HL-60/S4 (cell line): Measurements from ENCODE around the gene SMIM30.
"Not testable (repeated sequence)": the region's sequence is repeated elsewhere in the genome, so short reads cannot be mapped to it uniquely, and the experiment has no call there.

ENCODE experiments used
- in situ Hi-C: fragments of 300-500 bp; cut with MboI; formaldehyde crosslinking; loops from 2 replicates; pipeline ENCODE4 v1.14.3; 2022; ENCODE audit warnings: low sequenced_read_pairs

SMIM30 gene, protein sequence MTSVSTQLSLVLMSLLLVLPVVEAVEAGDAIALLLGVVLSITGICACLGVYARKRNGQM

DNA sequence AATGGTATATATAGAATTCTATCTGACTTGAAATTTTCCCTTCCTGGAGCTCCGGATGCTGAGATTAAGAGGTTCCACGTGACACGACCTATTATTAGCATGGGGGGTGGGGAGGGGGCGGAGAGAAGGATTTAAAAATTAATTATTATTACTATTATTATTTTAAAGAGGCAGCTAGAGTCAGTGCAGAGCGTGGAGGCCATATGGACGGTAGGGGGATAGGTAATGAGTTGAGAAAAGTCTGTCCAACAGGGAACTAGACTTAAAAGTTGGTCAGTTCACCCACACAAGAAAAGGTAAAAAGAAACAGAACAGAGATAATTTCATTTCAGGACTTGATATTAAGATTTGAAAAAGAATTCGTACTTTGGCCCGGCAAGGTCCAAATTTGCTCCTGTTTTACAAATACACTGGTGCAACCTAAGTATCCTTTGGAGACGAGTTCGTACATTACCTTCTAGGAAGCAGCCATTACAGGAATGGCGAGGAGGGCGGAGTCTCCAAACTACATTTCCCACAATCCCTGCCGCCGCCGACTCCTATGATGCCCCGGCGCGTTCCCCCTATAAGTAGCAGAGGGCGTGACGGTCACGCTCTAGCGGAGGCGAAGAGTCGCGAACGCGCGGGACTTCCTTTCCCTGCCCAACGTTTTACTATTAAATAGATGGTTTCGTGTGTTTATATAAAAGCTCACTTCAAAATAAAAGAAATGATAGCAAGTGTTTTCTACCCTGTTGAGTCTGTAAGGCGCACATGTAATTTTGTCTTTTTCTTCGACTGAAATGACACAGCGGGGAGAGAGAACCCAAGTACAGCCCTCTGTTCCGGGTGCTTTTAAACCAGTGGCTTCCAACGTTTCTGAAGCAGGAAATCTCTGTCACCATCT, at the start of gene SMIM30:
Gene SMIM30 (minus strand): TSS at position 481 of the 886 bp plus-strand sequence. CDS start 976 bp downstream, outside the sequence.
- in situ Hi-C loops, result no loop called here

DNA sequence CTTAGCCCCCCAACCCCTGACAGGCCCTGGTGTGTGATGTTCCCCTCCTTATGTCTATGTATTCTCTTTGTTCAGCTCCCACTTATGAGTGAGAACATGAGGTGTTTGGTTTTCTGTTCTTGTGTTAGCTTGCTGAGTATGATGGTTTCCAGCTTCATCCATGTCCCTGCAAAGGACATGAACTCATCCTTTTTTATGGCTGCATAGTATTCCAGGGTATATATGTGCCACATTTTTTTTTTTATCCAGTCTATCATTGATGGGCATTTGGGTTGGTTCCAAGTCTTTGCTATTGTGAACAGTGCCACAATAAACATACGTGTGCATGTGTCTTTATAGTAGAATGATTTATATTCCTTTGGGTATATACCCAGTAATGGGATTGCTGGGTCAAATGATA, 47.8 kb upstream of the SMIM30 start:
- in situ Hi-C loops, result not testable (repeated sequence)

DNA sequence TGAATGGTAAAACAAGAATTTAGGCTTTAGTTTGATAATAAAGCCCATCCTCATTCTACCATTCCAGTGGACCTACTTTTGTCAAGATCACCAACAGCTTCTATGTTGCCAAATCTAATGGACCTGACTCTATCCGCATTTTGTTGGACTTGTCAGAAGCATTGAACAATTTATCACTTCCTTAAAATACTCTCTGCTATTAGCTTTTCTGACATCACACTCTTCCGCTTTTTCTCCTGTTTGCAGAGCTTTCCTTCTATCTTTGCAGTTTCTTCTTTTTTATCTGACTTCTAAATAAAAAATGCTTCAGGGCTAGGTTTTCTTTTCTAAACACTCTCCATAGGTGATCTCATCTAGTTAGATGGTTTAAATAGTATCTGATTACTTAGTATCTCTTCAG, 42.7 kb upstream of the SMIM30 start:
- in situ Hi-C loops, result no loop called here

DNA sequence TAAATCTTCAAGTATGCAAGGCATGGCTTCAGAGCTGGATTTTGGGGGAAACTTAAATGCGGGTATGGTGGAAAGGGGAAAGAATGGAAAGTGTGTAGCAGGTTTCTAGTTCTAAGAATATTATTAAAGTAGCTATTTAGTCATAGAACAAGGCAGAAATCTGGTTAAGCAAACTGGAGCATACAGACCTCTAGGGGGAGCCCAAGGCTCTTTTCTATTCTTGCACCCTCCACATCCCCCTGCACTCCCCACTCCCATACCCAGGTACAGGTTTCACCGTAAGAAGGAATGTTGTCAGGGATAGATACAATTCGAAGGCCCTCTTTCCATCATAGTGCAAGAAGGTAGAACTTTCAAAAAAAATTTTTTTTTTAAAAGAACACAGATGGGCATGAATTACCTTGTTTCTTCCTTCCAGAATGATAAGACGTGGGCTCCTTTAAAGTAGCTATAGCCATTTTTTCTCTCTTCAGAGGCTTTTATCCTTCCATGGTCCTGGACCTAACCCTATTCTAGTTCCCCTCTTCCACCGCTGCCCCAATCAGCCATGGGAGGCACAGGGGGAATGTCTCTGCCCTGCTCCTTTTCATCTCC, 41.5 kb upstream of the SMIM30 start:
- in situ Hi-C loops, result no loop called here

DNA sequence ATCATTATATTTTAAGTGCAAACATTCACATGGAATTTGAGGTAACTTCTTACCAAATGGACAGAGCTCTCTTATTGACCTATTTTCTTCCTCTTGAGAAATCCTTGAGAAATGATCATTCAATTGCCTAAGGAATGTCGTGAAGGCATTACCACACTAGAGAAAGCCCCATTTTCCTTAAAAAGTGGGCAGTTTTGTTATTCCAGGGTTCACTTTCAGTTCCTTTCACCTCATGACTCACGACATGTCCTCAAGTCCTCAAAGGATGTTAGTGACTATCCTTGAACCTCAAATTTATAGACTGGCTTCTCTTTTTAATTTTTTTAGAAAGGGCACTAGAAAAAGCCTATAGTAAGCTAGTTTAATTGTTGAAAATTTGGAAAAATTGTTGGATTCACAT, 40.4 kb upstream of the SMIM30 start:
- in situ Hi-C loops, result no loop called here

DNA sequence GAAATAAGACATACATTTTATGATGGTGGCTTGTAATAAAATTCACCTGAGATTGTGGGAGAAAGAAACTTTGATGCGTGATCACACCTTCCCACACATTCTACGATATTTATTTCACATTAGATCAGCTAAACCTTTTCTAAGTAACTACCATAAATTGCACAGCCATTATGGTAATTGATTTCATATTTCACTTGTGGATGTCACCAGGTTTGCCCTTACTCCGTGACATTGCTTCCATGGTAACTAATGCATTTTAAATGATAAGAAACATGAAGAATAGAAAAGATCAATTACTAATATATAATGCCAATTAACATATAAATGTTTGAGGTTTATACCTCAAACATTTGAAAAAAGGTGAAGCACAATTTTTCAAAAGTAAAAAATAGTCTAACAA, 35.8 kb upstream of the SMIM30 start:
- in situ Hi-C loops, result no loop called here

DNA sequence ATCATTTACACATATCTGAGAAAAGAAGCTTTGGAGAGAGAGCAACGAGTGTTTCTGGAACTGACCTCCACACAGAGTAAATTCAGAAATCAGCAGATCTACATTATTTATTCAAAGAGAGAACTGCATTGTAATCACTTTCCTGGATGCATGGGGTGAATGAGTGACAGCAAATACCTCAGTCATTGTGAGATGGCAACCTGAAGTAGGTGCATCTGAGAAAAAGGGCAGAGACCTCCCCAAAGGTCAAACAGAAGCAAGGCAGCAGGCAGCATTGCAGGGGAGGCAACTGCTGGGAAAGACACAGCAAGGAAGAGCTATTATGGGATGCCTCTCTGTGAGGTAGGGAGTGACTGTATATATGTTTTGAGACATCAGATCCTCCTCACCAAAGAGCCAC, 26.5 kb upstream of the SMIM30 start:
- in situ Hi-C loops, result no loop called here

DNA sequence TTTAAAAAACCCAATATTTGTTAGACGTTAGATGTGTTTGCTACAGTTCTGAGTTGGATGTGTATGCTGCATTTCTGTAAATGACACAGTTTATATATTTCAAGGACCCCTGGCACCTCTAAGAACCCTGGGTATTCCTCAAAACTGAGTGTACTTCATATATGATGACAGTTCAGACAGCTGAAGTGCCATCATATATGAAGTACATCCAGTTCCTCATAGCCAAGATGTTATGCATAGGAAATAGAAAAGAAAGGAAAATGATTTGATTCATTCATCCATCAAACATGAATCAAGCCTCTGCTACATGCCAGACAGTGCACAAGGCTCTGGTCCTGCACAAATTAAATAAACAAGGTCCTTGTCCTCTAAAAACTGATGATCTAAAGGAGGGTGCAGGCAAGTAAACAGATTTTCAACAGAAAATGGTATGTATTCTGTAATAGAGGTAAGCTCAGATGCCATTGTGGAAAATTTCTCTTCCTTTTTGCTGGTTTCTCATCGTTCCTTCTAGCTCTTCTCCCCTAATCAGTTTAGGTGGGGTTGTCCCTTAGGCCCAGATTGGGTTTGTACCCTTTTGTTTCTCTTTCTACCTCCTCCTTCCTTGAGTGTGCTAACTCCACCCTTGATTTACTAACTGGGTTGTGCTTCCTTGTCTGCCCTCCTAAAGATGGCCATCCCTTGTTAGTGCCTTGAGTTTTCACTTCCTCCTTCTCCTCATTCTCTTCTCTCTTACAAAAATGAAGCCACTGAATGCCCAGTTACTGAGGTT, 25.3 kb upstream of the SMIM30 start:
- in situ Hi-C loops, result no loop called here

DNA sequence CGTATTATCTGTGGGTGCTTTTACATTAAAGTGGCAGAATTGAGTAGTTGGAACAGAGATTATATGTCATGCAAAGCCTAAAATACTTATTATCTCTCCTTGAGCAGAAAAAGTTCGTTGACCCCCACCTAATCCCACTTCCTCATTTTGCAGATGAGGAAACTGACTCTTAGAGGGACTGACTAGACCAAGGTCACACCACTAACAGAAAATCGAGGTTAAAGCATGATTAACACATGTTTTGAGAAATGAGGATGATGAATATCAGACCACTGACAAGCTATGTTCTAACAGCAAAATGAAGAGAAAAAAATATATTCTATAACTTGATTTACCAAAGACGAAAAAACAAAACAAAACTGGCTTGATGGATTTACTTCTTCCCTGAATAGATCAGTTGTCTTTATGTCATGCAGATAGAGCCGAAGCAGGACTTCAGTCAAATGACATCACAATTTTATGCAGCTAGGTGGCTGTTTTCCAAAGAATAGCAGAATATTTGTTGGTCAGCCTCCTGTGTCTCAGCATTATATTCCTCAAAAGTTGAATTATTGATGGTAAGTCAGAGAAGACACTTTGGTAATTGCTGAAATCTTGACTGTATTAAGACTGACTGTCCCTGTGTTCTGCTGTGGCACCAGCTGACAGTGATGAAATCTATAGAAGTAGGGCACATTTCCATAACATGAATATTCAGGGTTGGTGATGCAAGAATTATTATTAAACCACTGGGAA, 24.2 kb upstream of the SMIM30 start:
- in situ Hi-C loops, result no loop called here

DNA sequence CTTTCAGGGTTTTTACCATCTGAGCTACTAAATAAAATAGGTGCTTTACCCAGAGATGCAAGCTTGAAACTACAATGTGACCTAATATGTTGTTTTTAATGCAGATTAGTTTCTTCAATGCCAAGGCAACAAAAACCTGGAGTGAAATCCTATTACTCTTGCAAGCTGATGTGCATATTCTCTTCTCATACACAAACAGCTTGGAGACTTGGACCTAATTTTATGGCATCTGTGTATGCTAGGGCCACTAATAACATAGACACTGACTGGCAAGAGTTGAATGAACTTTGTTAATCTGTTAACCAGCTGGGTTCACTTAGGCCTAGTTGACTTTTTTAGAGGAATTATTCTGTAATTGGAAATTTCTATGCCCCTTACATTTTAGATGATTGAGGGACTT, 23.4 kb upstream of the SMIM30 start:
- in situ Hi-C loops, result no loop called here

DNA sequence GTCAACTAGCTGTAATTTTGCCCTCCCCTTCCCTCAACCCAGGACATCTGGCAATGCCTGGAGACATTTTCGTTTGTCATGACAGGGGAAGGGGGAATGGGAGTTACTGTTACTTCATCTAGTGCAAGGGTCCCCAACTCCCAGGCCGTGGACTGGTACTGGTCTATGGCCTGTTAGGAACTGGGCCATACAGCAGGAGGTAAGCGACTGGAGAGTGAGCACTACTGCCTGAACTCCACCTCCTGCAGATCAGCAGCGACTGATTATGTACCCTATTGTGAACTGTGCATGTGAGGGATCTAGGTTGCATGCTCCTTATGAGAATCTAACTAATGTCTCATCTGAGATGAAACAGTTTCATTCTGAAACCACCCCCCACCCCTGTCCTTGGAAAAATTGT, 22.6 kb upstream of the SMIM30 start:
- in situ Hi-C loops, result no loop called here

DNA sequence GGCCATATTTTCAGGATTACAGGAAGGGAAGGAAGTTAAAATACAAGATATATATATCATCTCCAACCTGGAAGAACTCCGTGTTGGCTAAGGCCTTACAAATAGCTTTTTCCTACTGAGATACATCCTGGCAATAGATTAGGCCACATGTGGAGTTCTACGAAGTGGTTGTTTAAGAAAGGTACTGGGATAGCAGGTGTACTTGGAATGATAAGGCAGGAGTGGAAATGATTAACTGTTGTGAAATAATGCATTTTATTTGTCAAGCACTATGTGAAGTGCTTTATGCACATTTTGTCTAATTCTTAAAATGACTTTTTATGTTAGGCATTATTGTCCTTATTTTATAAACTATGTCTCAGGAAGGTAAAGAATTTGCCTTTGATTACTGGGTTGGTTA, 18.9 kb upstream of the SMIM30 start:
- in situ Hi-C loops, result no loop called here

DNA sequence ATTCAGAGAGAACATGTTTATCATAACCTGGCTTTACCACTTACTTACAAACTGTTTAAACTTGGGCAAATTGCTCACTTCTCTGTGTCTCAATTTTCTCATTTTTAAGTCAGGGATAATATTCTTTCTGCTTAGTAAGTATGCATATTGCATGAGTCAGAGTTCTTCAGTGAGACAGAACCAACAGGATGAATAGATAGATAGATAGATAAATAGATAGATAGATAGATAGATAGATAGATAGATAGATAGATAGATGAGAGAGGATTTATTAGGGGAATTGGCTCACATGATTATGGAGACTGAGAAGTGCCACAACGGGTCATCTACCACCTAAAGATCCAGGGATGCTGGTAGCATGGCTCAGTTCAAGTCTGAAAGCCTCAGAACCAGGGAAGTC, 15.7 kb upstream of the SMIM30 start:
- in situ Hi-C loops, result no loop called here

DNA sequence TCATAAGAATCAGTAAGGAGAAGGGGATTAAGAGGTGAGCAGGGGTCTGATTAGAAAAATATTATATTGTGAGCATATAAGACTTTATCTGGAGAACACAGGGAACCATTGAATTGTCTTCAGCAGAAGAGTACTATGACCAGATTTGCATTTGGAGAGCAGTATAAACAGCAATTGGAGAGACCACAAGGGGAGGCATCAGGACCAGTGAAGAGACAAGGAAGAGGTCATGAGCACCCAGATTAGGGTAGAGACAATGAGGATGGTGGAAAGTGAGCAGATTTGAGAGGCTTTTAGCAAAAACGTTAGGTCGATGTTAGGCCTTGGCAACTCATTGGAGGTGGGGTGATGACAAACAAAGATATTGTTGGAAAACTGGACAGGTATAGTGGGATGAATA, 13.0 kb upstream of the SMIM30 start:
- in situ Hi-C loops, result no loop called here

DNA sequence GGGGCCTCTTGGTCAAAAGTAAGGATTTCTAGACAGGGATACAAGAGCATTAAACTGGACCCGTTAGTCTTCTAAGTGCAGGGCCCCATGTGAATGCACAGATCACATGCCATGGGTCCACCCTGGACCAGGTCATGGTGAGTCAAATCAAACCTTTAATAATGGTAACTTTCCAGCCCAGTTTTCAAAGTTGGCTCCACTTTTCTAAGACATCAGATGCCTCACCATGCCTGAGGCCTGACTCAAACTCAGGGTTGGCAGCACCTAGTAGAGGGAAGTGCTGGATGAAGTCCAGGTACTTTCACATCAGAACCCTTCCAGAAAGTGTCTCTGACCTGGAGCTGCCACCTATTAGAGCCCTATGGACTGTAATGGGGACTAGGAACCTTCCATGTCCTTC, 9.7 kb upstream of the SMIM30 start:
- in situ Hi-C loops, result no loop called here

DNA sequence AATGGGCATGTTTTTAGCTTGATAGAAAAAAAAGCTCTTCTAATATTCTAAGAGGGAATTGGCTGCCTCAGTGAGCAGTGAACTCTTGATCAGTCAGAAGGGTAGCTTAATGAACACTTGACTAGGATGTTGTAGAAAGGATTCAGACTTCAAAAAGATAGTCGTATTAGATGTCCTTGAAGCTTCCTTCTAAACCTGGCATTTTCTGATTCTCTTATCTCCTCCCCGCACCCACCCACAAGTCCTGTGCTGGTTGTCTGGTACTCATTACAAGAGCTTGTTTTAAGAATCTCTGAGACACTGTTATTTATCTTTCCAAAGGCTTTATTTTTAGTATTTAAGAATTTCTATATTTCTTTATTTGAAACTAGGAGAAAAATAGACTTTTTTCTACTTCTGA, 7.4 kb upstream of the SMIM30 start:
- in situ Hi-C loops, result no loop called here

DNA sequence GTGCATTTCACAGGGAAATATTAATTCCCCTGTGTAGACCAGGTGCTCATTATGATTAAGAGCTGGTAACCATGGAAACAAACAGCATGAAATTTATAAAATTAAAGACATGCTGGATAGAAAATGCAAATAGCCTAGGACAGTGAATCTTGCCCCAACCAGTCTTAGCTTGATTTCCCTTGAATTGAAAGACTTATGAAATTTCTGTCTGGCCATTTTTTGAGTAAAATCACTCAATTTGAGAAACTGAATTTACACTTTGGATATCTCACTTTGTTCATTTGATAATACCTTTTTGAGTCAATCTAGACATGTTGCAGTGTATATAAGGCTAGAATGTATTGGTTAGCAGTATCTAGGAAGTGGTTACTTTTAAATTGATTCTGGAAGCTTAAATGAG, 4.4 kb upstream of the SMIM30 start:
- in situ Hi-C loops, result no loop called here

DNA sequence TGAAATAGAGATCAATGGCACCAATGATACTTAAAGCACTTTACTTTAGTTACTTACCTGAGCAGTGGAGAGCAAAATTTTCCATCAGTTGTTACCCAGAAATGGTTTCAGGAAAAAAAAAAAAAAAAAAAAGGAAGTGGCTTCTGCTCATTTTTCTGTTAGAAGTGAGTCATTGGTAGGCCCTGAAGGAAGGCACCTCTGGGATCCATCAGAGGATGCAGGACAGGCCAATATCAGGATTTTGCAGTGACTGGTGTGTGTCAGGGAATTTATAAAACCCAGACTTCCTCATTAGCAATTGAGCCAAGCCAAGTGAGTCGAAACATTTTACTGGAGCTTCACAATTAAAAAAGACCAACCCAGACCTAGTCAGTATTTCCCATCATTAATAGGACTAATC, 2.3 kb upstream of the SMIM30 start:
- in situ Hi-C loops, result no loop called here

DNA sequence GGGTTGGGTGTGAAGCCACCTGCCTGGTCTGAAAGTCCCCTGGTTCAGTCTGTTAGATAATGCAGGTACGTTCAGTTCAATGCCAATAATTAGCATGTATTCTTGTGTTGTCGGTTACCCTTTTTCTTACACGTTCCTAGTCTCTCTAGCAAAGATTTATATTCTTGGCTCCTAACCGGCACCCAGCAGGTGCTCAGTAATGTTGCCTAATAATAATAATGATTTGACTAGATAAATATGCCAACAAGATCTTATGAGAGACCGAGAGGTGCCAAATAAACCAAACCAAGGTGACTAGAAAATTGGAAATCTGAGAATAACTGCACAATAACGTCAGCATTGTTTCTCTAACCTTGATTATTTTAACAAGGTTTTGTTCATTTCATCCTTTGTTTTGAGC, 1.1 kb upstream of the SMIM30 start:
- in situ Hi-C loops, result no loop called here

DNA sequence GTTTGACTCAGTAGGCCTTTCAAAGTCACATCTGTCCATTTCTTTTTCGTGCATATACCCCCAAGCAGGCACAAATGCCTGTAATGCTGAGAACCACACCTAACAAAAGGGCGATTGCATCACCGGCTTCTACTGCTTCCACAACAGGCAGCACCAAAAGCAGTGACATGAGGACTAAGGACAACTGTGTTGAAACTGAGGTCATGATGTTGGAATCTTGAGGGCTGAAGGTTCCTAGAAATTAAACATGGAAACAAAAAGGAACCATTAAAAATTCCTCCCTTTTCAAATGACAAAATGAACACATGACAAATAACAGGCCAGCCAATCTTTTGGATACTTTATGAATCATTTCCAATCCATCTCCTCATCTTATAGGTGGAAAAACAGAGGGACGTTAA, 980 bp downstream of the SMIM30 start:
- in situ Hi-C loops, result not testable (repeated sequence)

DNA sequence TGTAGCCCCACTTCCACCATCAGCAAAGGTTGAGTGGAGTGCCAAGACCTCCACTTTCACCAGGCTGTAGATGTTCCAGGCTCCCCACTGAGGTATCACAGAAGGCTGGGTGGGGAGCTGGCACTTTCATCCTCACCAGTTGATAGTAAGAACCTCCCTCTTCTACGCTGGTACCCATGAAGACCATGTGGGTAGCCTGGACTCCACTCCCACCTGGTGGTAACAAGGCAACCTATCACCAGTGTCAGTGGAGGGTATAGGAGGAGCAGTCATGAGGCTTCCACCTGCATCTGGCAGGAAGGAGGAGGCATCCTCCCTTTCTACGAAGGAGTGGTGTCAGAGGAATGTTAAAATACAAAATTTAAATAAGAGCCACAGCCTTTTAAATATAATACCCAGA, 4.4 kb downstream of the SMIM30 start:
- in situ Hi-C loops, result no loop called here
